NCI-H1105 treated with DMSO at 0.1 percent for 48 hours (cell line): ENCODE measurements around the gene HOXB2.
"Not testable (repeated sequence)": the region's sequence is repeated elsewhere in the genome, so short reads cannot be mapped to it uniquely, and the experiment has no call there.

Experiments
- DNase-seq: peaks from one replicate; lab custom pipeline; 2025; lab: John Stamatoyannopoulos, UW

Gene HOXB2

DNA sequence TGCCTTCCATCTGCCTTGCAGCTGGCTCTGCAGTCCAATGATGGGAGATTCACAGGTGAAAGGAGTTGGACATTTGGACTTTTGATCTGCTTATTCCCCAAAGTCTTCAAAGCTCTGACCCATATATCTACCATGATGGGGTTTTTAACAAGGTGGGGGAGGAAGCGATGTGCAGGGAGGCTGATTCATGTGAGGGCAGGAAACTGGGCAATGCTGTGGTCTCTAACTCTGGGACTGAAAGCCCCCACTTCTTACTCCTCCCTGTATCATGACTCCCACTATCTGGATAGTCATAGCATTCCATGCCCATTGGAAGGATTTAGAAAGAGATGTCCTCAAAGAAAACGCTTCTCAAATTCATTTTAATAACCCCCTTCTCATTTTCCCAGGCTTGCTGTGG is 30.4 kb downstream of the HOXB2 start:
- no peak for DNase-seq

GRCh38 chr17:48513666-48514455 is 31.0 kb downstream of the HOXB2 start:
- no peak for DNase-seq

DNA sequence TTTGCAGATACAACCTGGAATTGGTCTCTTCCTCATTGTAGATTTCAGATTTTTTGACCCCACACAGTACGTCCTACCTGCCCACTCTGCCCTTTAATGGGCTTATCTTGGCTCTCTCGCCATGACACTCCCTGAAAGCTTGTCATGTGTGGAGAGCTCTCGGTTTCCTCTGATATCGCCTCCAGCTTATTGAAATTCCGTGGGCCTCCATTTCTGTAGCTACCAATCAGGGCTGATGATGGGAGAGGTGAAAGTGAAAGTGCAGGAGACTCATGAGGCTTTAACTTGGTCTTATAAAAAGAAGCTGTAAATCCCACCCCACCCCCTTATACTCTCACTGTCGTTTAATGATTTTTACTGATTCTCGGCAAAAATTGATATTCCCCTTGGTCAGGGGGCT is 31.8 kb downstream of the HOXB2 start:
- DNase-seq, result no peak

DNA sequence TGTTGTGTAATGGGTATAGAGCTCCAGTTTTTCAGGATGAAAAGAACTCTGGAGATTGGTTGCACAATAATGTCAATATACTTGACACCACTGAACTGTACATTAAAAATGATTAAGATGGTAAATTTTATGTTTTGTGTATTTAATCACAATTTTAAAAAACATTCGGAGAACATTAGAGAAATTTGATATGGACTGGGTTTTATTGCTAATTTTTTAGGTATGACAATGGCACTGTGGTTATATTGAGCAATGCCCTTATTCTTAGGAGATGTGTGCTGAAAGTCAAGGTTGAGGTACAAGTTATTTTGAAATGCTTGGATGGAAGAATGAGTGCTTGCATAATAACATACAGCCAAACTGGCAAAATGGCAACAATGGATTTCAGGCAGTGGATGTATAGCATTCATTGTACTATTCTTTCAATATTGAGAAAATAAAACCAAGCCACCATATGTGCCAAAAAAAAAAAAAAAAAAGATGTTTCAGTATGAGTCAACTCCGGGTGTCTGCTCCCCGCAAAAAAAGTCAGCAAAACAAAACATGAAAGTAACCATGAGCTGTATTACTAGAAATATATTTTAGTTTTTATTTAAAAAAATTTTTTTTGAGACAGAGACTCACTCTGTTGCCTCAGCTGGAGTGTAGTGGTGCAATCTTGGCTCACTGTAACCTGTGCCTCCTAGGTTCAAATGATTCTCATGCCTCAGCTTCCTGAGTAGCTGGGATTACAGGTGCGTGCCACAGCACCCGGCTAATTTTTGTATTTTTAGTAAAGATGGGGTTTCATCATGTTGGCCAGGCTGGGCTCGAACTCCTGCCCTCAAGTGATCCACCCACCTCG is 33.9 kb downstream of the HOXB2 start:
- DNase-seq, result no peak

GRCh38 chr17:48510381-48510760 is 34.5 kb downstream of the HOXB2 start:
- no peak for DNase-seq

- not testable (repeated sequence) for DNase-seq
Measured at GRCh38 chr17:48509708-48510107, 35.2 kb downstream of the HOXB2 start.

DNA sequence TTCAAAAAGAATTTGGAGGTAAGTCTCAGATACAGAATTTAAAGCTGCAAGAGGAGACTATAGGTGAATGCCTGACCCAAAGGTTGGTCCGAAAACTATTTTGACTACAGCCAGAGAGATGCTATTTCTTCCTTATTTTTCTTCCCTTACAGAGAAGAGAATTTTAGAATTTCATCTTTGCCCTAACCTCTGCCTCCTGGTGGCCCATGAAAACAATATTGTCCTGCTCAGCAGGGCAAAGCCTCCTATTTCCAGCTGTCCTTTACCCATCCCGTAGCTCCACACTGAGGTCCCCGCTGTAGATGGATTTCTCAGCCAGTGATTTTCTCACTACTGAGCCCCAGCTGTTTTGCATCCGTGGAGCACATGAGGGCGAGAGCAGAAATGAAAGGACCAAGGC is 38.7 kb downstream of the HOXB2 start:
- no peak for DNase-seq

DNA sequence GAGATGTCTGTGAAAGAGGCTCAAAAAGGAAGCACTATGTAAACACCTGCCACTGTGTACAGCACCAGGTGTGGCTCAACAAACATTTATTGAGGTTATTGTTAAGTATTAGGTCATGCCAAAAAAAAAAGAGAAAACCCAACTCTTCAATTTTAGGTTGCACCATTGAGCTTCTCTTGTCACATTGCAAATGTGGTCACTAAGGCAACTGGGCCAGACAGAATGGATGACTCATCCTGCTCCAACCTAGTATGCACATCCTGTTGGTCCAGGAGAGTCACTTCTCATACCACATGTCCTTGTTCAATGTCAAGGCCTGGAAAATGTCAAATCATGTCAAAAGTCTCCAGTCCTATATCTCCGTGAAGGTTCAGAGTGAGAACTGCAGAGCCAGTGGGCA is 39.1 kb downstream of the HOXB2 start:
- peak; percentile 48 for DNase-seq

DNA sequence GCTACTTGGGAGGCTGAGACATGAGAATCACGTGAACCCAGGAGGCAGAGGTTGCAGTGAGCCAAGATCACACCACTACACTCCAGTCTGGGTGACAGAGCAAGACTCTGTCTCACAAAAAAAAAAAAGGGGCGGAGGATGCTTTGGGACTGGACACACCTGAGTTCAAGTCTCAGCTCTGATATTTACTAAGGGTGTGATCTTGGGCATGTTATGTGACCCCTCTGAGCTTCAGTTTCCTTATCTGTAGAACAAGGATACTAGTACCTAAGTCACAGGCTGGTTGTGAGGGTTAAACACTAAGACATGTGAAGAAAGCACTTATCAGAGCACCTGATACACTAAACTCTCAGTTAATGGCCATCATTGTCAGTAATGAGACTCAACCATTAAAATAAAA is 40.0 kb downstream of the HOXB2 start:
- DNase-seq, result no peak

GRCh38 chr17:48503747-48504146 is 41.2 kb downstream of the HOXB2 start:
- DNase-seq, result no peak

DNA sequence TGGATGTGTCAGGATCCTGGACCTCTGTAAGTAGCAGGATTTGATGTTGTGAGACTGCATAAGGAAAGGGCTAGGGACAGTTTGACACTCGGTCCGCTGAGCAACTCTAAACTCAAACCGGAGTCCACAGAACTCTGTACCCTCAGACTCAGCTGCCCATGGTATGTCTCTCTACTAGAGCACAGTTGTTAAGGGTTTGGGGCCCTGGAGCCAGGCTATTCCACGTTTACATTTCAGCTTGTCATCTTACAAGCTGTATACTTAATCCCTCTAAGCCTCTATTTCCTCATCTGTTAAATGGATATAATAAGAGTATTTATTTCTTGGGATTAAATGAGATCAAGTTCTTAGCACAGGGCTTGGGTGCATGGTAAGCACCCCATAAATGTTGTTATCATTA is 42.0 kb downstream of the HOXB2 start:
- no peak for DNase-seq

- DNase-seq, result no peak
Measured at GRCh38 chr17:48502312-48502711, 42.6 kb downstream of the HOXB2 start.

DNA sequence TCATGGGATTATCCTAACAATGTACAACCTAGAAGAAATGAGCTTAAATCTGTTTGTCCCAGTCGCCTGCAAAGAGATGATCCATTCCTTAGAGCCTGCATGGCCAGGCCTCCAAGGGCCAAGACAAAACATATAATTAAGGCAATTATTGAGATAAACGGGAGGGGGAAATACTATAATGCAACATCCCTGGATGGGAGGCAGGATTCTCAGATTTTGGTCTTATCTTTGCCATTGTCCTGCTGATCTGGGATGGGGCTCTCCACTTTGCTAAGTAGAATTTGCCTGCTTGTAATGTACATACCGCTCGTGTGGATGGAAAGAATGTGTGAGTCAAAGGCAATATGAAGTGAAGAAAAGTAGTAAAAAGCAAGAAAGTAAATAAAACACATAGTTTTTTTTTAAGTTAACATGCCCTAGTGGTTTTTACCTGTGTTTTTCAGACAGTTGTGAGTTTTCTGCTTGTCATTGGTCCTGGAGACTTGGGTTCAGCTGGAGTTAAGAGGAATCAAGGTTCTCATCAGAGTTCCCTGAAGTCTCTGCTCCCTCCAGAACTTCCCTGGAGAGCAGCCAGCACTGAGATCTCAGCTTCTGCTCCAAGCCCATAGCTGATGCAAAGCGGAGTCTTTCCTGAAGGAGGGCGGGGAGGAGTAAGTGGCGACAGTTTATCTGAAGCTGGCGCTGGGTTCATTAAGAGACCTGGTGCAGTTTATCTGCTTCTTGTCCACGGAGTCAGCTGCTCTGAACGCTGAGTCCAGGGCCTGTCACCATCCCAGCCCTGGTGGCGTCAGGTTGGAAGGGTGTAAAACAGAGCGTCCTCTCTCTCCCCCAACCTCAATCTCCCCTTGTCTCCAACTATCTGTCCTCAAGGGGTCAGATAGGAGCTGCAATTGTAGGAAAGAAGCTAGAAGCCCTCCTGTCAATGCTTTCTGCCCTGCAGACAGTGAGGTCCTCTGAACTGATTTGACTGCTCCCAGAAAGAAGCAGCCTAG is 44.2 kb downstream of the HOXB2 start:
- no peak for DNase-seq

DNA sequence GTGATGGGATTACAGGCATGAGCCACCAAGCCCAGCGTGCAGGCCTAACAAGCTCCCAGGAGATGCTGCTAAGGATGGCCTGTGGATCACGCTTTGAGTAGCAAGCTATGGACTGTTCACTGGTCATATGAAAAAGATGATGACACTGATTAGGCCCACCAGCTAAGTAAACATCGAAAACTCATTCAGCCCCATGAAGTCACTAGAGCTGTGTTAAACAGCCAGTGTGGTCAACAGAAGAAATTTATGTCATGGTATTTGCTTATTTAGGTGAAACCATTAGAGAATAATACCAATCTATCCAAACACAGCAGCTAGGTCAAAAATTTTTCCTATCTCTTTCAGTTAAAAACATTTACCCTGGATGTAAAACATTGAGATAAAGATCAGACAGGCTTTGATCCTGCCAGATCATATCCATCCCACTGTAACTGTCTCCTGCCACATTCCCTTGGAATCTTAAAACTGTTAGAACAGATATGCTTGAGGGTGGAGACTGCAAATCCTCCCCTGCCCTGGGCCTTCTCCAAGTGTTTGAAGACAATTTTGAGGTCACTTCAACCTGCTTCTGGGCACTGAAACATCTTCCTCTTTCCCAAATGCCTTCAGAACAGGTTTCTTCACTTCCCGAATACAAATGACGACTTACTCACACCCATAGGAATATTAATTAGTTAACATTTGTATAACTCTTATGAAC is 45.0 kb downstream of the HOXB2 start:
- no peak for DNase-seq

DNA sequence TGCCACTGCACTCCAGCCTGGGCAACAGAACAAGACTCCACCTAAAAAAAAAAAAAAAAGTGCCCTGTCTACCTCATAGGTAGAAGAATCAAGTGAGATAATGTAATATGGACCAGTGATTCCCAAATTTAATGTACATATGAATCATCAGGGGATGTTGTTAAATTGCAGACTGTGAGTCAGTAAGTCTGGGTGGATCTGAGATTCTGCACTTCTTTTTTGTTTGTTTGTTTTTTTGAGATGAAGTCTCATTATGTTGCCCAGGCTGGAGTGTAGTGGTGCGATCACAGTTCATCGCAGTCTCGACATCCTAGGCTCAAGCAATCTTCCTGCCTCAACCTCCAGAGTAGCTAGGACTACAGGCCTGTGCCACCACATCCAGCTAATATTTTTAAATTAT is 45.7 kb downstream of the HOXB2 start:
- no peak for DNase-seq

GRCh38 chr17:48498164-48498850 is 46.6 kb downstream of the HOXB2 start:
- DNase-seq, result peak; percentile 52

- no peak for DNase-seq
Measured at GRCh38 chr17:48497103-48497502, 47.8 kb downstream of the HOXB2 start.

DNA sequence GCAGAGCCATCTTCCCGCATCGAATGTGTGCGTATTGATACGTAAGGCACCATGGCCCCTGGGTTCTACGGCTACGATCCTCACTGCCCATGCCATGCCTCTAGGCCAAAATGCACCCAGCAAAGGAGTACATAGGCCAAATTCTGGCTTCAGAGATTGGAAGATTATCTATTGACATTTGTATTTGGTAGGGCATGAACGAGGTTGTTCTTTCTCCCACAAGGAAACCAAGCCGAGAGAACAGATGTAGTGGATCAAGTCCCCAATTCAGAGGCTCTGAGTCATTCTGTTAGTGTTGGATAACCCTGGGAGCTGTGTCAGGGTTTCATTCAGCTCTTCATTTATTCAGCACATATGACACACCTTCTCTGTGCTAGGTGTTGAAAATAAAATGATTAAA is 50.6 kb downstream of the HOXB2 start:
- no peak for DNase-seq
